Ramos (cell line): Measurements from ENCODE around the gene SLC6A17.

Experiments used
- in situ Hi-C: fragments of 300-500 bp; cut with MboI; formaldehyde crosslinking; loops from one replicate; pipeline ENCODE4 v1.14.3; 2022; ENCODE audit warnings: low sequenced_read_pairs; ENCODE audit not compliant: unreplicated experiment

Gene SLC6A17

DNA sequence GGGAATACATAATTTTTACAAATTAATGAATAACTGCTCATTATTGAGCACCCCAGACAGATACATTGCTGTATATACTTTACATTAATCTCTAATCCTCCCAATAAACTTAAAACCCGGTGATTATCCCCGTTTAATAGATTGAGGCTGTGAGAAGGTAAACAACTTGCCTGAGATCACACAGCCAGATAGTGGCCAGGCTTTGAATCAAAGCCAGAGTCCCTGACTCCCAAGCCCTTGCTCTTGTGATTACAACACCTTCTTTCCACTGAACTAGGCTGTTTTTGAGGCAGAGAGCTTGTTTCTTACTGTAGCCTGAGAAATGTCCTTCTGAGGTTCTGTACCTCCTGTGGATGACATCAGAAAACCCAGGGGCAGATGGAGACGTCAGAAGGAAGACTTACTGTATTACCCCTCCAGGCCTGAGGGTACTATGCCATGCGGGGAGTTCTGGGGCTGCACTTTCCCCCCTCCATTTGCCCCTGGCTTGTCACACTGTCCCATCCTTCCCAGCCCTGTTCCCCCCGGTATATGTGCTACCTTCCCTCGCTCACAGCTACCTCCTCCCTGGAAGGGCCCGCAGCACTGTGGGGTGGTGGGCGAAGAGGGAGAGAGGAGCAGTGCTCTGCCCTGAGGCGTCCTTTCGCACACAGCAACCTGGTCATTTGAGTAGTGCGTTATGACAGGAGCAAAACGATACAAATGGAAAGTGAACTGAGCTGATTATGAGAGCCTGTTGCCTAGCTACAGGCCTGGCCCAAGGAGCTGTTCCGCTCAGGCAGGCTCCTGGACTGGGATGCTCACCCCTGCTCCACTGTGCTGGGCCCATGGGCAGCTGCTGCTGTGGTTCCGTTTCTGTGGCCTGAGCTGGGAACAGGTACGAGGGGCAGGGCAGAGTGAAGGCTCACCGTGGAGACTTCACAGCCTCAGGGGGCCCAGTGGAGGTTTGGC lies 64.4 kb downstream of the SLC6A17 start:
- in situ Hi-C loops: no loop called here

DNA sequence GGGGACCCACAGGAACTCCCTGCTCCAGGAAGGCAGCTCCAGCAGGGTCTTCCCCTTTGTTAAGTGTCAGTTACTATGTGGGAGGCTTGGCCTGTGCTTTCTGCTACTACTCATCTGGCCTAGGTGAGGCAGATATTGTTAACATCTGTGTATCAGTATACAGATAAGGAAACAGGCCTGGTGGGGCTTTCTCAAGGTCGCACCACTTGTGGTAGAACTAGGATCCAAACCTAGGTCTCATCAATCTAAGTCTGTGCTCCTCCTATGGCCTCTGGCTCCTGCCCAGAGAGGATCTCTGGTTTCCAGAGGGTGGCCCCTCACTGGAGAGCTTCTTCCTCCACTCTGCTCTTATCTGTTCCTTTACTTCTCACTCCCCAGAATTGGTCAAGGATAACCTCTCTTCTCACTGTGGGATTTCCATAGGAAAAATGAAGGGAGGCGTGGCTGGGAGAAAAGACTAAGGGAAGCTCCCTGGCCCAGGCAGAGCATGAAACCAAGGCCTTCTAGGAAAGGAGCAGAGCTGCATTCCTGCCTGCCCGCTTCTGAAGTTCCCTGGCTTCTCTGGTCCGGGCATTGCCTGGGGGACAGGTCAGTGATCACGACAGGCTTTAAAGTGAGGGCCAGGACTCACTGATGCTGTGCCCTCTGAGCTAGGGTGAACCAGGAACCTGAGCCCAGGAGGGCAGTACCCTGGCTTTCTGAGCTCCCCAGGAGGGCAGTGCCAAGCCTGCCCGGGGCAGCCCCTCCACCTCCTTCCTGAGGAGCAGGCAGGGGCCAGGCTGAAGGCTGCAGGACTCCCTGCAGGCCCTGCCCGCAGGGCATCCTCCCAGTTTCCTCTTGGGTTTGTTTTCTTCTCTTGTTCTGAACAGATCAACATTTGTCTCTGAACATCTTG lies 65.6 kb downstream of the SLC6A17 start:
- in situ Hi-C loops: no loop called here

DNA sequence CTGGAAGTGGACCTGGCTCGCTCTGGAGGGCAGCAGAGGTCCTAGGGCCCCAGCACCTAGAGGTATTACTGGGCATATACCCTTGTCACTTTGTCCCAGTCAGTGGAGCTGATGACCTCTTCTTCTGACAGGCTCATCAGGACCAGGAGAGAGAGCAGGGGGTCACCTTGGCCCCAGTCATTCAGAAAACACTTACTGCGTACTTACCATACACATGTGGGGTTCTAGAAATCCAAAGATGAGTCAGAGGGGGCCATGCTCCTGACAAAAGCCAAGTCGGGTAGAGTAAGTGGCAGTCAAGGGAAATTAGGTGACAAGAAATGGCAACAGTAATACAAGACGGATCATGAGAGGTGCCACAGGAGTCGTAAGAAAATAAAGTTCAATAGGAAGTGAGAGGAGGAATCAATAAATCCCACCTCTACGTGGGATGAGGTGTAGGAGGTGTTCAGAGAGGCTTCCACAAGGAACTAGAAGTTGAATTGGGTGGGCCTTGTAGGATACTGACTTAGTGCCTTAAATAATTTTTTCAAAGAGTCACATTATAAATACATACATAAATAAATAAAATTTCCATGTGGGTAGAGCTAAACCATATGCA lies 66.7 kb downstream of the SLC6A17 start:
- in situ Hi-C loops: no loop called here

DNA sequence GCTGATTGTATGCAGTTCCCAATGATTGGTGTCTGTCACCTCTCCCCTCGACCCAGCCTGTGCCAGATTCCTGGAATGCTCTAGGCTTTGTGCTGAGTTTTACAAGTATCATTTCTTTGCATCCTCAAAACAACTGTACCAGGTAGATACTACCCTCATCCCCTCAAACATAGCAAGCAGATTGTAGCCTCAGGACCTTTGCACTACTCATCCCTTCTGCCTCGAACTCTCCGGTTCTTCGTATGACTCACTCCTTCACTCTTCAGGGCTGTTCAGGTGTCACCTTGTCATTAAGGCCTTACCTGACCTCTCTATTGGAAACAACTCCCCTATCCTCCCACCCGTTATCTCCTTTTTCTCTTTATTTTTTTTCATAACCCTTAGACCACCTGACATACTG lies 67.8 kb downstream of the SLC6A17 start:
- in situ Hi-C loops: no loop called here

DNA sequence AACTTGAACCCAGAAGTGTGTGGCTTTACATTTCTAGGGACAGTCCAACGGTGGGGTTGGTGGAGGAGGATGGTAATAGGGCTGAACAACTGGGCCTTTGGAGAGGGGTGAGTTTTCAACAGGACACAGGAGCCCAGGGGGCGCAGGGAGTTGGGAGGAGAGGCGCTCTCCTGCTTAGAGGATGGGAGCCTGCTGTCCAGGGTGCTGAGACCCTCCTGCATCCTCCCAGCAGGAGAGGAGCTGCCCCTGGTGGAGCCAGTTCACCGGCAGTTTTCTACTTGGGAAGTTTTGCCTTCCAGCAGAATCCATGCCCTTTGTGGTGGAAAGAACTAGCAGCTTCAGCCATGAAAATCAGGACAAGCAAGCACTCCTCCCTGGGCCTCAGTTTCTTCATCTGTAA lies 68.4 kb downstream of the SLC6A17 start:
- in situ Hi-C loops: no loop called here

DNA sequence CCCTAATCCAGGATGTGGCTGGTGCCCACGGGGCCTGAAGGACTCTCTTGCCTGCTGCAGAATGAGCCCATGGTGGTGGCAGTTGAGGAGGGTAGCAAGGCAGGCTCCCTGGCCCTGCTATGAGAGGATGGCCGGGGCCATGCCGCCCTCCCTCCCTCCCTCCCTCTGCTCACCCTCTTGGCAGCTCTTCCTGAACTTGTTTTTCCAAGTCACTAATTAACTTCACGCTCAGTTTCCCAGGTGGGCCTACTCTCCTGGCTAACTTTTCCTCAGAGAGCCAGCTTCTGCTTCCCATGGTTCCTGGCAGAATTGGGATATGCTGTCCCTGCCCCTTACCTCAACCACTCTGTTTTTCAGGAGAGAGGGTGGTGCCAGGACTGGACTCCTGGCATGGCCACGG lies 70.0 kb downstream of the SLC6A17 start:
- in situ Hi-C loops: no loop called here

DNA sequence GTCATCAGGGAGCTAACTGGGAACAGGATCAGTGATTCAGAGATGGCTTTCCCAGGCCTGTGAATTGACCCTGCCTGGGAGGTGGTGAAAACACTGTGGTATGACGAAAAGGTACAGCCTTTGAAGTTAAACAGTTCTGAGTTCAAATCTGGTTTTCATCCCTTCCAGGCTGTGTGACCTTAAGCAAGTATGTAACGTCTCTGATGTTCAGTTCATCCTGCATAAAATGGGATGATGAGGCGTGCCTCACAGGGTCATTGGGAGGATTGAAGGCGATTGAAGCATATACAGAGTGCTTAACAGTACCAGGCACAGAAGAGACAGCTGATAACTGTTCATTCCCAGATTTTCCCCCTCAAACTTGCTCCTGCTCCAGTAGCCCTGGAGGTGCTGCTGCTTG lies 70.8 kb downstream of the SLC6A17 start:
- in situ Hi-C loops: no loop called here

DNA sequence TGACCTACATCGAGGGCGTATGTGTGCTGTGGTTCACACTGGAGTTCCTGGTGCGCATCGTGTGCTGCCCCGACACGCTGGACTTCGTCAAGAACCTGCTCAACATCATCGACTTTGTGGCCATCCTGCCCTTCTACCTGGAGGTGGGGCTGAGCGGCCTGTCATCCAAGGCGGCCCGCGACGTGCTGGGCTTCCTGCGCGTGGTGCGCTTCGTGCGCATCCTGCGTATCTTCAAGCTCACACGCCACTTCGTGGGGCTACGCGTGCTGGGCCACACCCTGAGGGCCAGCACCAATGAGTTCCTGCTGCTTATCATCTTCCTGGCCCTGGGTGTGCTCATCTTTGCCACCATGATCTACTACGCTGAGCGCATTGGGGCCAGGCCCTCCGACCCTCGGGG lies 72.8 kb downstream of the SLC6A17 start:
- in situ Hi-C loops: no loop called here

DNA sequence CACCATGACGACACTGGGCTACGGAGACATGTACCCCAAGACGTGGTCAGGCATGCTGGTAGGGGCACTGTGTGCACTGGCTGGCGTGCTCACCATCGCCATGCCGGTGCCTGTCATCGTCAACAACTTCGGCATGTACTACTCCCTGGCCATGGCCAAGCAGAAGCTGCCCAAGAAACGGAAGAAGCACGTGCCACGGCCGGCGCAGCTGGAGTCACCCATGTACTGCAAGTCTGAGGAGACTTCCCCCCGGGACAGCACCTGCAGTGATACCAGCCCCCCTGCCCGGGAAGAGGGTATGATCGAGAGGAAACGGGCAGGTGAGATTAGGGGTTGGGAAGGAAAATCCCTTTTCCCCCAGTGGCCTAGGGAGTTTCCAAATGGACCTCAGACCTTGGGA lies 73.3 kb downstream of the SLC6A17 start:
- in situ Hi-C loops: no loop called here

DNA sequence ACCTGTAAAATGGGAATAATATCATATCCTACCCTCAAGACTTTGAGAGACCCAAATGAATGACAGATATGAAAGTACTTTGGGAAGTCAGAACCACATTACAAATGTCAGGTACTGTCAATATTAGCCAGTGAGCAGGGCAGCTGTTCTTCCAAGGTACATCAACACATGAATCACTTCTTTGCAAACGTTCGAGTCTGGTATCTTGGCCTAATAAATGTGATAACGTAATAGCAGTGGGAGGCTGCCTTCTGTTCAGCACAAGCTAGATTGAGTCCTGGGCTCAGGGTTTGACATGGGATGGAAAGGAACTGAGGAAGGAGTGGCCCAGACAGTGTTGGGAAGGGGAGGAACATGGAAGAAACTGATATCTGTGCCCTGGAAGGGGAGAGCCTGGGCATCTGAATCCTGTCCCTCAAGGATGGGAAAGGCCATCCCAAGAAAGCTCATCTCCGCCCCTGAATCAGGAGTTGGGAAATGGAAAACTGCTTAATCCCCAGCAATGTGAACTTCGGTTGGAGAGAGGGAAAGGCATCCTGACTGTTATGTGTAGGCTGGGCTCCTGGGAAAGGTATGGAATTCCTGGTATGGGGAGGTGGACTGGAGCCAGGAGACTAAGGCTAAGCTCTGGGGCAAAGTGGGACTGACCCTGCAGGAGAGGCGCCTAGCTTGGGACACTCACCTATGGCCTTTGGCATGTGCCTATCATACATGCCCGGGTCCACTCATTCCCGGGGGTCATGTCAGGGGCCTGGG lies 74.1 kb downstream of the SLC6A17 start:
- in situ Hi-C loops: no loop called here

DNA sequence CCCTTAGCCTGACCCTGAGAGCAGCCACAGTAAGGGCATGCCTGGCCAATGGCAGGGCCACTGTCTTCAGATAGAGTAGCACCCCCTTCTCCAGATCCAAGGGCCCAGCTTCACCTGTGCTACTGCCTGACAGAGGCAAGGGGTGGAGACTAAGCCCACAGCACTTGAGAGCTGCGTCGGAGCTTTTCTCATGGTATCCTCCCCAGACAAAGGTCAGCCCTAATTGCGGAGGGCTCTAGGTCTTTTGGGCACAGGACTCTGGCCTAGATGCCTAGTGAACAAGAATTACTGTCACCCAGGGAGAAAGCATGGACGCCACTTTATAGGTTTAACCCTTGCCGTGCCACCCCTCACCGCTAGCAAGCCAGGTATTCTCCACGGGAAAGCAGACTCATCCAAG lies 74.9 kb downstream of the SLC6A17 start:
- in situ Hi-C loops: no loop called here

DNA sequence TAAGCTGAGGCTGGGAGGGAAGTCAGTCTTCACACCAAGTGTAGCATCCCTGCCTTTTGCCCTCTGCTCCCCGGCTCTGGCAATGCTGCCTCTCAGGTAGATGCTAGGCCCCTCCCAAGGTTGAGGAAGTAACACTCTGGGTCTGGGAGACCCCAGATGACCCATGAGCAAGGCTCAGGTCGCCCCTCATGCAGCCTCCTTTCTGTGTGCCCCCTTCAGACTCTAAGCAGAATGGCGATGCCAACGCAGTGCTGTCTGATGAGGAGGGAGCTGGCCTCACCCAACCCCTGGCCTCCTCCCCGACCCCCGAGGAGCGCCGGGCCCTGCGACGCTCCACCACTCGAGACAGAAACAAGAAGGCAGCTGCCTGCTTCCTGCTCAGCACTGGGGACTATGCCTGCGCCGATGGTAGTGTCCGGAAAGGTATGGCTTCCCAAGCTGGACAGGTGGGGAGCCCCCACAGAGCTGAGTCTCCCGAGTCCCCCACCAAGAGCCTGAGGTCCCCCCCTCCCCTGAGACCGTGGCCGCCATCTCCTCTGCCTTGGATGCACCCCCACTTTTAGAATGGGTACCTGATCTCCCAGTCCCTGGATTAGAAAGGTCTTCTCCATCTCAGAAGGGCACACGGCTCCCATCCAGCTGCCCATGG lies 75.6 kb downstream of the SLC6A17 start:
- in situ Hi-C loops: no loop called here

DNA sequence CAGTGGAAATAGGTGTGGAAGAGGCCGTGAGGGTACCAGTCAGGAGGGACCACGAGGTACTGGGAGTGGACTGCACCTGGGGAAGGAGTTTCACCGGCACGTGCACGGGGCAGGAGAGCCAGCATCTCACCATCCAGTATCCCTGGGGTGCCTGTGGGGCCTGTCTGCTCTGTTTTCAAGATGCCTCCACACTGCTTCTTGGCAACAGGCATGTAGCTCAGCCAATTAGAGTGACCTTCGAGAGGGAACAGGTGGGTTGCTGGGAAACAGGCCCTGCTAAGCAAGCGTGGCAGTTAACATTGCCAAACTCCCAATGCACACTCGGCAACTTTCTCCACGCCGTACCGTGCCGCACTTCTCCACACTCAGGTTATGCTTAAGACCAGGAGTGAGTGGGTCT lies 77.5 kb downstream of the SLC6A17 start:
- in situ Hi-C loops: no loop called here

DNA sequence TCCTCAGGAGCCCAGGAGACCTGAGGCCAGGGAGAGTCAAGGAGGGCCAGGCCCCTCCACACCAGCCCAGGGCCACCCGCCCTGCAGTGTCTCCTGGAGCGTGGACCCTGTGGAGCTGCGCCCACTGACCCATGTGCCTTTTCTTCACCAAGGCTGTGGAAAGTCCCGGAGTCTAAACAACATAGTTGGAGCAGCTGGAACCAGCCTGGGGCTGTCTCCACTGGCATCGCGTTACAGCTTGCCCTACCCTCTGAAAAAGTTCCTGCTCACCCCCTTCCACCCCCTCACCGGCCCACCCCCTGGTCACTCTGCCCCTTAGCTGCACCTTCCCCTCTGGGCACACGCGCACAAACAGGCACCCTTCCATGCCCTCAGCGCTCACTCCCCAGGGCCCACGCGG lies 78.1 kb downstream of the SLC6A17 start:
- in situ Hi-C loops: no loop called here

DNA sequence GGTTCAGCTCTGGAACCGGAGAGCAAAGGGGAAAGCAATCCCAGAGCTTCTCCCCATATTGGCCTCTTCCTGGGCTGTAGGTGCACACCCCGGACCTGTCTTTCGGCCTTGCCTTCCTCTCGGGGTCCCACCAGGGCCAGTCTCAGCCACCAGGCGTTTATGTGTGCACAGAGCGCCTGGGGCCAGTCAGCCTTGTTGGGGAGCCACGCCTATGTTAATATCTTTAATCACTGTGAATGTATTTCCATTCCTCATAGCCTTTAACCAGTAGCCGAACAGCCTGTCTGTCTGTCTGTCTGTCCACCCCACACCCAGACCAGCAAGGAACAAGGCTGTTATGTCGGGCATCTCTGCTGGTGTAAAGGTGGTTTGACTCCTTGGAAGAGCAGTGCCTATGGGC lies 78.6 kb downstream of the SLC6A17 start:
- in situ Hi-C loops: no loop called here

DNA sequence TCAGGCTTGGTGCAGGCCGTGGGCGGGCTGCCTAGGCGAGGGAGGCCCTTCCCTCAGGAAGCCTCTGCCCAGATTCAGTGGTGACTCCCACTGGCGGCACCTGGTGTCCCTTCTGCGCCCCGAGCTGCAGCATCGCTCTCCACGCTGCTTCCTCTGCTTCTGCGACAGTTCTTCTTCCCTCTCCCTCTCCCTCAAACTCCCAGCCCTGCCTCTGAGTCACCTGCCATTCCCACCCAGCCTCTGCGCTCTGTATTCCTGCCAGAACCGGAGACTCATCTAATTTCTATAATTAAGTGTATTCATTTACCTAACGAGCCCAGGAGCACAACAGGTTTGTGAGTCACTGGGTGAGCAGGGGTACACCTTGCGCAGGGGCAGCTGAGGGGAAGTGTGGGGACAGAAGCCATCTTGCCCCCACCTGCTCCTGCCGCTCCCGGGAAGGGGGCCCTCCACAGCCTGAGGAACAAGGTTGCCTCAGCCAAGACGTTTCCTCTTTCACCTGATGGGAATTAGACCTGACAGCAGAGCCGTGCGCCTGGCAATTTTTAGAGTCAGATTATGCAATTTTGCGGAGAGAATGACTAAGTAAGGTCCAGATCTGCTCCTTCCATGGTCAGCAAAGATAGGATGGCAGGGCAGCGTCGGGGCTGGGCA lies 79.2 kb downstream of the SLC6A17 start:
- in situ Hi-C loops: no loop called here

DNA sequence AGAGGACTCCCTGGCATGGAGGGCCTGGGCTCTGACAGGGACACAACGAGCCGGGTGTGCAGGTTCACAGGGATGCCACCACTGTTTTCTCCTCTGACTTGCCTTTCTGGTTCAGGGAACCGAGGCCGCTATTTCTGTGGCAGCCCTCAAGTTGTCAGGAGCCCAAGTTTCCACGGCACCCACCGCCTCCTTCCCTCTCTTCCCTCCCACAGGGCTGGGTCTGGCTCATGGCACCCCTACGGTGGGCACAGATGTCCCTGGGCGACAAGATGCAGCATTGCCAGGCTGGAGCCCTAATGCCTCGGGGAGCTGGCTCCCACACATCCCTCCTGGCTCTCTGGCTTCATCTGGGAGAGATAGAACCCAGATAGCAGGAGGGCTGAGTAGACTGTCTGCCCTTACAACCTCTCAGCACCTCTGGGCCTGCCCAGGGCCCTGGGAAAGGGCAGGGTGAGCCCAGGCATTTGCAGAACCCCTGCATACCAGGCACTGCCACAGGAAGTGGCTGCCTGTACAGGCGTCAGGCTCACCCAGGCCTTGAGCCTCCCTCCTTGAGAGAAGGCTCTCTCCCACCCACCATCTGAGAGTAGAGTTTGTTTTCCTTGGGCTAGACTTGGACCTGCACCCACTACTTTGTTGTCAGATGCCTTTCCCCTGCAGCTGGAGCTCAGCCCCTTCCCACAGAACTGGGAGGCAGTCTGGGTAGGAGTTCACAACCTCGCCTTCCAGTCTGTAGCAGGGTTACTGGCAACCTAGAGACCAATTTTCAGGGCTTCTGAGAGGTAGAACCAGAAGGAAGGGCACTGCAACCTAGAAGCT lies 80.3 kb downstream of the SLC6A17 start:
- in situ Hi-C loops: no loop called here

DNA sequence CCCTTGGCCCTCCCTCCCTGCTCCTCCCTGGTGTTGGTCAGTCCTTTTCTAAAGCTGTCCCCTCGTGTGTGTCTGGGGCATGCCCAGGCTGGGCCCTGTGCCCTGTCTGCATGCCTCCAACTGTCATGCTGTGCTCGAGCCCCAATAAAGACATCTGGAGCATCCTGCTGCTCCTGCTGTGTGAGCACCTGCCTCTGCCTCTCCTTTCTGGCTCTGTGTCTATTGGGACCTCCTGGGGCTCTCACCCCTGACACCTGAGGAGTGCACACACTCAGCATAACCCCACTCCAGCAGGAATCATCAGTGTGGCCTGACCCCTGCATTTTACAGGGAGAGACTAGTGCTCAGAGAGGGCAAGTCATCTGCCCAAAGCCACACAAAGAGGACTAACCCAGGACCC lies 83.6 kb downstream of the SLC6A17 start:
- in situ Hi-C loops: no loop called here
